Measurements from ENCODE around the gene C1orf141.

Gene C1orf141

GRCh38 chr1:67043366-67043765, 91.4 kb downstream of the C1orf141 start:
- H3K27ac ChIP-seq, result no peak overlapping the region

More at GRCh38 chr1:67043366-67043765, 91.4 kb downstream of the C1orf141 start:
- no peak for DNase-seq (ENCODE audit: low read depth, low spot score)

All from epithelial cell of prostate (primary cell).